HG02623 (cell line): ENCODE results near the gene UGT1A3.

Experiments
- ATAC-seq: cut with Tn5 transposase; IDR thresholded peaks from one replicate; pipeline ENCODE4 v1.9.1; 2021; ENCODE audit warnings: moderate library complexity; ENCODE audit not compliant: unreplicated experiment

The UGT1A3 gene

DNA sequence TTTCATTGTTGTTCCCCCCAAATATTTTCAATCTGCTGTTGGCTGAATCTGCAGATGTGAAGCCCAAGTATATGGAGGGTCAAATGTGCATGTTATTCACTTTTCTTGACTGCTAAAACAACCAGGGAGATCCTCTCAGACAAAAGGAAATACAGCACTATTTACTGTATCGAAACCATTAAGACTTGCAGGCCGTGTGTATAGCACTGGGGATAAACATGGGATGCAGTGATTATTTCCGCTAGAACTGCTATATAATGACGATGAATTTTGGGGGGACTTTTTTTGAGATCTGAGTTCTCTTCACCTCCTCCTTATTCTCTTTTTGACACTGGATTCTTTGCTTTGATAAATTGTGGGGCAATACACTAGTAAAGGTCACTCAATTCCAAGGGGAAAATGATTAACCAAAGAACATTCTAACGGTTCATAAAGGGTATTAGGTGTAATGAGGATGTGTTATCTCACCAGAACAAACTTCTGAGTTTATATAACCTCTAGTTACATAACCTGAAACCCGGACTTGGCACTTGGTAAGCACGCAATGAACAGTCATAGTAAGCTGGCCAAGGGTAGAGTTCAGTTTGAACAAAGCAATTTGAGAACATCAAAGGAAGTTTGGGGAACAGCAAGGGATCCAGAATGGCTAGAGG lies 27.7 kb downstream of the UGT1A3 start:
- ATAC-seq, result no peak

DNA sequence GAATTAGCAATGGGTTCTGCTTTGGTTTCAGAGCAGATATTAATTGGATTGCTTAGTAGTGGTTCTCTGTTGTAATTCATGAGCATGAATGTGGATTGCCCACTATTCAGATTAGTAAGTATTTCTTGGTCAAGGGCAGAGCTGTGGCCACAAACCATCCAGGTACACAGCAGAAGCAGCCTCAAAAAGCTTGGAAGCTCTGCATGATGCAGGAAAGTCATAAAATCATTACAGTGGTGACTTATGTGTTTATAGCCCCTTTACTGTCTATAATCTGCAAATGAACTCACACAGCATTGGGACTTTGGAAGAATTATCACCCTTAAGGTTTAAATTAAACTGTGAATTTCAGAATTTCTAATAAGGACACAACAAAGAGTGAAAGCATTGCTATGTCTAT lies 29.3 kb downstream of the UGT1A3 start:
- no peak for ATAC-seq

DNA sequence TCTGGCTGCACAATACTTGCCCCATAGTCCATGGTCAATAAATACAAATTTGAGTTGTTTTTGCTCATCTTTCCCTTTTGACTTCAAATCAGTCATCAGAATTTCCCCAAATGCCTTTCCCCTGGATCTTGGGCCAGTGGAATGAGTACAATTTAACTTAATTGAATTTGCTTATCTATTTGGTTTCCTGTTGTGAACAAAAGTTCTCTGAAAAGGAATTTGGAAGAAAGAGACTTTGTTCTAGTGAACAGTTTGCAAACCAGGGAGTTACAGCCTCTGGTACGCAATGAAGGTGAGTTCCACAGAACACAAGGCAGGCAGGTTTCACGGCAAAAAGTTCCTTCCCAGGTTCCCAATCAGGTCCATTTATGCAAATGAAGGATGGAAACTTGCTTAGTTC lies 30.0 kb downstream of the UGT1A3 start:
- no peak for ATAC-seq

DNA sequence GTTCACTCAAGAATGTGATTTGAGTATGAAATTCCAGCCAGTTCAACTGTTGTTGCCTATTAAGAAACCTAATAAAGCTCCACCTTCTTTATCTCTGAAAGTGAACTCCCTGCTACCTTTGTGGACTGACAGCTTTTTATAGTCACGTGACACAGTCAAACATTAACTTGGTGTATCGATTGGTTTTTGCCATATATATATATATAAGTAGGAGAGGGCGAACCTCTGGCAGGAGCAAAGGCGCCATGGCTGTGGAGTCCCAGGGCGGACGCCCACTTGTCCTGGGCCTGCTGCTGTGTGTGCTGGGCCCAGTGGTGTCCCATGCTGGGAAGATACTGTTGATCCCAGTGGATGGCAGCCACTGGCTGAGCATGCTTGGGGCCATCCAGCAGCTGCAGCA lies 31.2 kb downstream of the UGT1A3 start, which contains the start of gene UGT1A1:
TSS of gene UGT1A1 (plus strand) at position 228 of the 400 bp plus-strand sequence. CDS start at position 246, 18 bp downstream.
- no peak for ATAC-seq

DNA sequence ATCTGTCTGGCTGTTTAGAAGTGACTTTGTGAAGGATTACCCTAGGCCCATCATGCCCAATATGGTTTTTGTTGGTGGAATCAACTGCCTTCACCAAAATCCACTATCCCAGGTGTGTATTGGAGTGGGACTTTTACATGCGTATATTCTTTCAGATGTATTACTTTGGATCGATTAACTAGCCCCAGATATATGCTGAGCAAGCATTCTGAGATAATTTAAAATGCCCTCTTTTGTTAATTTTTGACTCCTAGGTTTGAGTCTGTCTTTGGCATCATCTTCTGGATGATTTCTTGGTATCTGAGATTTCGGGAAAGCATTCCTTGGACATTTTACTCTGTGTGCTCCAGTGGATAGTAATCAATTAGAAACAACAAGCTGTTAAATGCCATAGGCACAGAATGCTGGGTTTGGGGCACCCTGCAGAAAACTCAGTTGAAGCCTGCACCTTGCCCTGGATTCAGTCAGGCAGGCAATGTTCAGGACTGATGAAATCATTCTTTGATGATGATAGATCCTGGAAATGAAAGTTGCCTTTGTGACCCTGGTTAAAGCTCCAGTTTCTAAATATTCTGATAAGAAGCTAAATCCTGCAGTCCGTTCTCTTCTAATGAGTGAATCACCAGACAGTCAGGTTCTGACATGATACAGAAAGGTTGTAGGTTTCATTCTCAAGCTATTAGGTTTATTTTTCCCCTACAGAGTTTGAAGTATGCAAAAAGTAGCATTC lies 32.4 kb downstream of the UGT1A3 start:
- ATAC-seq, result no peak

DNA sequence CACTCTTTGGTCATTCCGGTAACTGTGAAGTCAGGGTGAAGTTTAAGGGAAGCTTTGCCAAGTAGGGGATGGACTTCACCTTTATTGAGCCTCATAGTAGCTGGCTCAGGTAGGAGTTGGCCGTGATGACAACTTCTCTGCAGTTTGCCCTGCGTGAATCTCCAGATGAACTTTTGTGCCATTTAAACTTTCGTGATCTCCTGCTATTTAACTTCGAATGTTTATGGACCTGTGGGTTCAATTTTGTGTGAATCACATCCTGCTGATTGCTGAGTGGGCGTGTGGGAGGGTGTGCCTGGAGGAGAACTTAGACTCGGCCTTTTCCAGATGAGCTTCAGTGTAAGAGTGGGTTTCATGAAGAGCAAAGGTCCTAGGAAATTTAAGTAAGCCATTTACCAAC lies 35.4 kb downstream of the UGT1A3 start:
- ATAC-seq, result no peak

DNA sequence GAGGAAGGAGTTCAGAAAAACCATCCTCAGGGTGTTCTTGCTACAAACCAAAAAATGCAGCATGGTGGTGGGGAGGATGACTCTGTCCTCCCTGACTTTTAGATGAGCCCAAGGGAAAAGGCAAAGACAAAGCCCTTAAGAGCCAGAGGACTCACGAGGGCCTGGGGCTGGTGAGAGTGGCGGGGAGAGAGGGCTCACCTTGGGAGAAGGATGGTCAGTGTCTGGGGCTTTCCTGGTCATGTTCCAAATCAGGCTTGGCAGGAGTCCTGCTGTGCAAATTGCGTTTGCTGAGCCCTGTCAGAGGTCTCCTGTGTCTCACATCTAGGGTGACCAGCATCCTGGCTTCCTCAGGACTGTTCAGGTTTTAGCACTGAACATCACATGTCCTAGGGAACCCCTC lies 35.9 kb downstream of the UGT1A3 start:
- ATAC-seq, result no peak

DNA sequence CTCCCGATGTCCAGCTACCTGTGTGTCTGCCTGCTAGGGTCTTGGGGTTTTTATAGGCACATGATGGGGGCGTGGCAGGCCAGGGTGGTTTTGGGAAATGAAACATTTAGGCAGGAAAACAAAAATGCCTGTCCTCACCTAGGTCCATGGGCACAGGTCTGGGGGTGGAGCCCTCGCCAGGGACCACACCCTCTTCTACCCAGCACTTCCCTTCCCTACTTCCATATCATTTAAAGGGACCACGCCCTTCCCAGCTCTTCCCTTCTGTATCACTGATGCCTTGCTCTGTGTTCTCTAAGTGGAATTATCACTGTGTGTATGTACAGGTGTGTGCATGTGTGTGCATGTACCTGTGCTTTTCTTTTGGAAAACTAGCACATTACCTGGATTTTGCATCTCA lies 37.6 kb downstream of the UGT1A3 start:
- ATAC-seq, result no peak

DNA sequence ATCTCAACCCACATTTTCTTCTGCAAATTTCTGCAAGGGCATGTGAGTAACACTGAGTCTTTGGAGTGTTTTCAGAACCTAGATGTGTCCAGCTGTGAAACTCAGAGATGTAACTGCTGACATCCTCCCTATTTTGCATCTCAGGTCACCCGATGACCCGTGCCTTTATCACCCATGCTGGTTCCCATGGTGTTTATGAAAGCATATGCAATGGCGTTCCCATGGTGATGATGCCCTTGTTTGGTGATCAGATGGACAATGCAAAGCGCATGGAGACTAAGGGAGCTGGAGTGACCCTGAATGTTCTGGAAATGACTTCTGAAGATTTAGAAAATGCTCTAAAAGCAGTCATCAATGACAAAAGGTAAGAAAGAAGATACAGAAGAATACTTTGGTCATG lies 39.2 kb downstream of the UGT1A3 start:
- no peak for ATAC-seq

DNA sequence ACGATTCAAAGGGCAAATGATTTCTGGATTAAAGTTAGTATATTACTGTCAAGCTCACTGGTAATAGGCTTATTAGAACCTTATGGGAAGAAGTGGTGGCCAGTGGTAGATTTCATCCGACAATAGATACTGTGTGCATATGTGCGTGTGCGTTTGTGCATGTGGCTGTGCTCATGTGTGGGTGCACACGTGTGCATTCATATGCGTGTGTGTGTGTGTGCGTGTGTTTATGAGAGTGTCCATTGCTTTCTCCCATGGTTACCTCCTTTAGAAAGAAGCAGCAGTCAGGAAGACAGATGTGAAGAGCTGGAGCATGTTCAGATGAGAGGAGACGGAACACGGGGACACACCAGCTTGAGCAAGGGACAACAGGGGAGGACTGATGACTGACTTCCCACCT lies 40.4 kb downstream of the UGT1A3 start:
- ATAC-seq, result no peak

DNA sequence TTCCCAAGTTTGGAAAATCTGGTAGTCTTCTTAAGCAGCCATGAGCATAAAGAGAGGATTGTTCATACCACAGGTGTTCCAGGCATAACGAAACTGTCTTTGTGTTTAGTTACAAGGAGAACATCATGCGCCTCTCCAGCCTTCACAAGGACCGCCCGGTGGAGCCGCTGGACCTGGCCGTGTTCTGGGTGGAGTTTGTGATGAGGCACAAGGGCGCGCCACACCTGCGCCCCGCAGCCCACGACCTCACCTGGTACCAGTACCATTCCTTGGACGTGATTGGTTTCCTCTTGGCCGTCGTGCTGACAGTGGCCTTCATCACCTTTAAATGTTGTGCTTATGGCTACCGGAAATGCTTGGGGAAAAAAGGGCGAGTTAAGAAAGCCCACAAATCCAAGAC lies 43.3 kb downstream of the UGT1A3 start:
- no peak for ATAC-seq

DNA sequence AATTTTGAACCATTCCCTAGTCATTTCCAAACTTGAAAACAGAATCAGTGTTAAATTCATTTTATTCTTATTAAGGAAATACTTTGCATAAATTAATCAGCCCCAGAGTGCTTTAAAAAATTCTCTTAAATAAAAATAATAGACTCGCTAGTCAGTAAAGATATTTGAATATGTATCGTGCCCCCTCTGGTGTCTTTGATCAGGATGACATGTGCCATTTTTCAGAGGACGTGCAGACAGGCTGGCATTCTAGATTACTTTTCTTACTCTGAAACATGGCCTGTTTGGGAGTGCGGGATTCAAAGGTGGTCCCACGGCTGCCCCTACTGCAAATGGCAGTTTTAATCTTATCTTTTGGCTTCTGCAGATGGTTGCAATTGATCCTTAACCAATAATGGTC lies 43.7 kb downstream of the UGT1A3 start:
- ATAC-seq, result no peak

DNA sequence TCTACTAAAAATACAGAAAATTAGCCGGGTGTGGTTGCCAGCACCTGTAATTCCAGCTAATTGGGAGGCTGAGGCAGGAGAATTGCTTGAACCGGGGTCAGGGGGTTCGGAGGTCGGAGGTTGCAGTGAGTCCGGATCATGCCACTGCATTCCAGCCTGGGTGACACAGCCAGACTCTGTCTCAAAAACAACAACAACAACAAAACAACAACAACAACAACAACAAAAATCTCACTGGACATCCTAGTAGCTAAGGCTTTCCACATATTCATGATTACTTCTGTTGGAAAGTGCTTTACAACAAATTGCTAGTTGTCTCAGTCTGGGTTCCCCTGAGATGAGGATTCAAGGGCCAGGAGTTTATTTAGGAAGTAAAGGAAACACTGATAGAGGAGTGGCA lies 45.0 kb downstream of the UGT1A3 start:
- no peak for ATAC-seq

DNA sequence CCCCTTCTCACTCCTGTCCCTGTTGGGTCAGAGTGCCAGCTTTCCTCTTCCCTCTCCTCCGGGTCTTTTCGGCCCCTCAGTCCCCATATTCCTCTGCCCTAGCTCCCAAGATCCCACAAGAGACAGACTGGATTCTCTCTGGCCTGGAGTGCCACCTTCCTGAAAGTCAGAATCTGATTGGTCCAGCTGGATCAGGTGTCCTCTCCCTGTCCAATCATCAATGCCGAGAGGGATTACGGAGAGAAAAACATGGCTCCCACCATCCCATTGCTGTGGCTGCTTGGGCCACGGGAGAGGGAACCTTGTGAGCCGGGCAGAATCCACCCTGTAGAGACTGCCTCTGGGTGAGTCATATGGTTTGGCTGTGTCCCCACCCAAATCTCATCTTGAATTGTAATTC lies 46.6 kb downstream of the UGT1A3 start:
- ATAC-seq, result no peak

DNA sequence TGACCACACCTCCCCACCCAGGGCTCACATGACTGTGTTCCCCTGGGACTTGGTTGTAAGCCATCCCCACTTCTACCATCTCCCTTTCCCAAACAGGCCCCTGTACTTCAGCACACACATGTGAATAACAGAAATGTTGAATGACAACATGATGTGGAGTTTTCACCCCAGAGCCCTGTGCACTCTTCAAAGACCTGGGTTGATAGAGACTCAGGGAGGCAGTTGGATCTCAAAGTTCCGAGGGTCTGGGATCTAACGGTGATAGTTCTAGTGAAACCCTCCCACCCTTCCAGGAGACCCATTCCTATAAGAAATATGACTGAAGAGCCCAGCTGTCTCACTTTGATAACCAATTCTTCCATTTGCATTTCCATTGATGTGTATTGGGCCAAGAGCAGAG lies 49.2 kb downstream of the UGT1A3 start, which contains the start of gene MROH2A:
TSS of gene MROH2A (plus strand) at position 301 of the 400 bp plus-strand sequence. CDS start 1,029 bp downstream, outside the sequence.
- ATAC-seq, result no peak

DNA sequence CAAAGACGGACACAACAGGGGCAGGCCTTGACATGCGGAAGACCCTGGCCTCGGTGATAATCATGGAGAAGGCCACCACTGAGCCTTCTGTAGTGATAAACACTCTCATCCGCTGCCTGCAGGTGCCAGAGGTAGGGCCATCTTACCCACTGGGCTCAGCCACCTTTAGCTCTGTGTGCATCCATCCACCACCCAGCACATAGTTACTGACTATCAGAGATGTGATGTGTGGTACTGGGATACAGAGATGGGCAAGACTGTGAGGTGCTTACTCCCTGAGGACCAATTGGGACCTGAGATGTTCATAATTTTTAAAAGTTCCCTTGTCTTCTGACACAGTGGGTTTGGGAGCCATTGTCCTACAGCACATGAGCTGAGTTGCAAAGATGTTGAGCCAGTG lies 50.9 kb downstream of the UGT1A3 start:
- ATAC-seq, result no peak

DNA sequence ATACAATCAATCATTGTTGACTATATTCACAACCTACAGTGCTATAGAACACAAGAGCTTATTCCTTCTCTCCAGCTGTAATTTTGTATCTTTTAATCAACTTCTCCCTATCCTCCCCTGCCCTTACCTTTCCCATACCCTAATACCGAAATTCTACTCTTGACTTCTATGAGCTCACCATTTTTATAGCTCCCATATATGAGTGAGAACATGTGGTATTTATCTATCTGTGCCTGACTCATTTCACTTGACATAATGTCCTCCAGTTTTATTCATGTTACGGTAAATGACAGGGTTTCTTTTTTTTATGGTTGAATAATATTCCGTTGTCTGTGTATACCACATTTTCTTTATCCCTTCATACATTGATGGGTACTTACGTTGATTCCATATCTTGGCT lies 51.9 kb downstream of the UGT1A3 start:
- ATAC-seq, result no peak

DNA sequence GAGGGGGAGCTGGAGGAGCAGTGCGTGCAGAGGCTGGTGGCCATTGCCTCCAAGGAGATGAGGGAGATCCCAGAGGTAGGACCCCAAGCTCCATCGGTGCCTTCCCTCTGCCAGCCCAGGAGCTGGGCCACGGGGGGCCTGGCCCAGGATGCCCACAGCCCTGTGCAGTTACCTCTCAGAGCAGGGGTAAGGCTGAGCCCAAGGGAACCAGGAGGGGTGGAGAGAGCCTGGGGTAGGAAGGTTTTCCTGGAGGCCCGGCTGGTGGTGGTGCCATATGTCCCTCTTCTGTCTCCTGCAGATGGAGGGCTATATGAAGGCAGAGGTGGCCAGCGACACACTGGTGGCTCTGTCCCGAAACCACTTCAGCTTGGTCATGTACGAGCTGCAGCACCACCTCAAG lies 60.7 kb downstream of the UGT1A3 start:
- ATAC-seq, result no peak

DNA sequence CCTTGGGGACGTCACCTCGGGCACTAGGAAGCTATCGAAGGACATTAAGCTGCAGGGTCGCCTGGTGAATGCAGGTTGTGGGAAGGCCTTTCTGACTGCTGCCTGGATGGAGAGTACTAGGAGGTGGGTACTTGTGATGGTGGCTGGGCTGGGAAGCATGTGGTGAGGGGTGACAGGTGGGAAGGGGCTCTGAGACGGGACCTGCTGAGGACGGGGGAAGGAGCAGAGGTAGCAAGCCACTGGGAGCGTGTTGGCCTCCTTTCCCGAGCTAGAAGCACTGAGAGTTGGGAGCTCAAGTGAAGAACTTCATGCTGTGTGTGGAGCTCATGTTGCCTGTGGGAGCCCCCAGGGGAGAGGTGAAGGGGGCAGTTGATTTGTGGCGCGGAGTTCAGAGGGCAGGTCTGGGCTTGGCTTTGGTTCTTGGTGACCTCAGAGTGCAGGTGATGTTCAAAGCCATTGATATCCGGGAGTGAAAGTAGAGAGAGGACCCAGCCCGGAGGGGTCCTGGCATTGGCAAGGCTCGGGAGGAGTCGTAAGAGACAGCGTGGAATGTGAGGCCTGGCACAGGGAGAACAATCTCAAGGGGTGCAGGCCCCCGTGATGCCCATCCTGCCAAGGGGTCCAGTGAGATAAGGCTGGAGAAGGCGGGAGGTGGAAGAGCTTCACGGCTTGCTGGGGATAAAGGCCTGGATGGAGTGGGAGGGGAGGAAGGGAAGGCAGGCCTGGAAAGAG lies 62.5 kb downstream of the UGT1A3 start:
- ATAC-seq, result no peak

DNA sequence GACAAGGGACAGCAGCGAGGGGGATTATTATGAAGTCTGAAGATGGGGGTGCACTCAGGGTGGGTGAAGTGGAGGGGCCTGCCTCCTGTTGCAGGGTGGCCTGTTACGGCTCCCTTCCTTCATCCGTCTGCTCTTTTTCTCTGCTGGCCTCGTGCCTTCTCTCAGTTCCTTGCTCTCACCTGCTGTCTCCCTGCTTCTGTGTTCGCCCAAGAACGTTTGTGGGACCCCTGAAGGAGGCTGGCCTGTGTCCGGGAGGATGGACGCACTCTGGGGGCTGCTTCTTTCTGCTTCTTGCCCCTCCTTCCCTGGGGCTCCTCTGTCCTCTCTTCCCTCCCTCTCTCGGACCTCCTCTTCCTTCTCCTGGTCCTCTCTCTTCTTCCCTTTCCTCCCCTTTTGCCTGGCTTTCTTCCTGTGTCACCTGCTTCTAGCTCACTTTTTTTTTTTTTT lies 63.1 kb downstream of the UGT1A3 start:
- no peak for ATAC-seq

DNA sequence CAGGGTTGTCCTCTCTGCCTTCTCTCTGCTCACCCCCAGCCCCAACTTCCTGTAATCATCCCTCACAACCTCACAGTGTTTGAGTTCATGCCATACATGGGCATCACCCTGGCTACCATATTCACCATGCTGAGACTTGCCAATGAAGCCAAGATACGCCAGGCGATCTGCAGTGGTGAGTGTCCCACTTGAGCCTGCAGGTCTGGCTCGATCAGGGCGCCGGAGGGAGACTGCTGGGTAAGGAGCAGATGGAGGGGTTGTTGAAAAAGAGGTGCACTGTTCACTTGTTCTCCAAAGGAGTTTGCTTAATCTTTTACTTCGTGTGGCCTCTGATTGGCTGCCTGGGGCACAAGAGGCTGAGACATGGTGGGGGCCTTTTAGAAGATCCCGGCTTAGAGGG lies 63.9 kb downstream of the UGT1A3 start:
- ATAC-seq, result no peak
